ENCODE measurements around the gene PITPNM3.

Gene PITPNM3

GRCh38 chr17:6462692-6463091 lies 93.7 kb downstream of the PITPNM3 start:
- no peak for DNase-seq (ENCODE audit: low spot score)

- no peak for DNase-seq (ENCODE audit: low spot score)
These were observed 94.4 kb downstream of the PITPNM3 start for GRCh38 chr17:6461792-6462524.

DNA sequence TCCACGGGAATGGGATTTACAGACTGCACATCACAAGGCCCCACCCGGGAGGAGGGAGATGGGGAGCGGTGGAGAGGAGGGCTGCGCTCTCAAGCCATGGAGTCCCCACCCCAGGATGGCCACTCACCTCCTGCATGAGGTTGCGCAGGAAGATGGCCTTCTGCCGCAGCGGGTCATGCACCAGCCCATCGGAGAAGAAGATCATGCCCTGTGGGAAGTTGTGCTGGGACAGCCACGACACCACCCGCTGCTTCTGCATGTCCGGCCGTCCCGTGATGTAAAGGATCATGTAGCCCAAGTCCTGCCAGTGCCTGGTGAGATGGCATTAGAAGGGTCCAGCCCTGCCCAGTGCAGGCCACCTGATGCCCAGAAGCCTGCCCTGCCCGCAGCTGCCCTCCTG lies 95.1 kb downstream of the PITPNM3 start:
- no peak for DNase-seq (ENCODE audit: low spot score)

- DNase-seq (ENCODE audit: low spot score) = no peak
These were observed 95.7 kb downstream of the PITPNM3 start for GRCh38 chr17:6460531-6461161.

DNA sequence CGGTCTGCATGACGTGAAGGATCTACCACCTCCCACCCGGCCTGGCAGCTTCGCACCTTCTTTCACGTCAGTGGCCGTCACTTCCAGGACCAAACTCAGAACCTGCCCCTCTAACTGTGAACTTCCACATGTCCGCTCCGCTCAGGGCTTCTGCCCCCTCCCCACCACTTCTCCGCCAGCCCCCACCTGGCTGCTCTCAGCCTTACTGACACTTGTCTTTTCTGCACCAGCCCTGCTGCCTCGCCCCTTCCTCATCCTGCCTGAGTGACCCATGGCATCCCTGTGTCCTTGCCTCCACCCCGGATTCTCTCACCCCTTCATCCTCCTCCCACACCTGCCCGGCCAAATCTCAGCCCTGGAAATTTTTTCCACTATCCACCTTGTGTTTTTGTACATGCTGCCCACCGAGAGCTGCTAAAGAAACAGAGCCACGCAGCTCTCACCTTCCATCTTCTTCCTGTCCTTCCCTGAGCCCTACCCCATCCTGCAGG lies 97.8 kb downstream of the PITPNM3 start:
- DNase-seq (ENCODE audit: low spot score) = no peak

GRCh38 chr17:6457688-6458459 lies 98.5 kb downstream of the PITPNM3 start:
- no peak for DNase-seq (ENCODE audit: low spot score)

GRCh38 chr17:6456914-6457687 lies 99.3 kb downstream of the PITPNM3 start:
- DNase-seq (ENCODE audit: low spot score) = no peak

DNA sequence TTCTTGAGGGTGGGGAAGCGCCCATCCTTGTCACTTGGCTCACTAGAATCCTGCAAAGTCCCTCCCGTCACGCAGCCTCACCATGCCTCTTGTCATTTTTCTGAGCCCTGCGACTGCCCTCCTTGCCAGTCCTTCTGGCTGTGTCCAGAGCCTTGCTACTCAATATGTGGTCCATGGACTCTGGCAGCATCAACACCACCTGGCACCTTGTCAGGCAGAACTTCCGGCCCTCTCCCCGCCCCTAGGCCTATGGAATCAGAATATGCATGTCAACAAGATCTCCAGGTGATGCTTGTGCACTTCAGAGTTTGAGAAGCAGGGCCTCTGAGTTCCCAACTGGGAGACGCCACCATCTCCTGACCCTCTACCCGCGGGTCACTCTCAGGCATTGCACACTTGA lies 100.0 kb downstream of the PITPNM3 start:
- no peak for DNase-seq (ENCODE audit: low spot score)

- DNase-seq (ENCODE audit: low spot score) = no peak
These were observed 101.0 kb downstream of the PITPNM3 start for GRCh38 chr17:6455321-6455705.

DNA sequence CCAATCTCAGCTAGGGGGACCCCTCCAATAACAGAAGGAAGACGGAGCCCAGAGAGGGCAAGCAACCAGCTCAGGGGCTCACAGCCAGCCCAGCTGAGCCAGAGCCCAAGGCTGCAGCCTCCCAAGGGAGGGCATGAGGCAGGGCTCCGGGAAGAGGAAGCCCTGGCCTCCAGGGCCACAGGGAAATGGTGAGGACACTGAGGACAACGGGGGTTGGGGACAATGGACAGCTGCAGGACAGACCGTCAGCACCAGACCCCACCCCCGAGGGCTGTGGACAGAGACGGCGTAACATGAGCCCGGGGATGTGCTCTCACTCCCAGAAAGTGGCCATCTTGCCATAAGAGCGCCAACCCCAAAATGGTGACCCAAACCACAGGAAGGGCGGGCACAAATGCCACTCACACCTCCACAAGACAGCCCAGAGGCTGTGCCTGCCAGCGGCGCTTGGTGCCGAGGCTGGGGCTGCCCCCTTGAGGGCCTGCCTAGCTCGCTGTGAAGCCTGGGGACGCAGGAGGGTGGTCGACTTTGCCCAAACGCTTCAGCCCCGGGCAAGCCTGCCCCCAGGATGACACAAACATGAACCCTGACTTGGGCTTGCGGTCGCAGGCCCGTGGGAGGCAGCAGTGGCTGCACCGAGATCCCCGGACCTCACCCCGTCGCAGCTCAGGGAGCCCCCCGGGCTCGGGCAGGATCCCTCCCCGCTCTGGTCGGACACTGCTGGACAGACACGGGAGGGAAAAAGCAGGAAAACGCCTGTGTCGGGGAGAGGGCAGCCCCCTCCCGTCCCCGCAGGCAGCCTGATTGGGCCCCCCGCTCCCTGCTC lies 101.6 kb downstream of the PITPNM3 start:
- DNase-seq (ENCODE audit: low spot score) = no peak

- DNase-seq (ENCODE audit: low spot score) = no peak
These were observed 102.9 kb downstream of the PITPNM3 start for GRCh38 chr17:6453279-6454024.

- DNase-seq (ENCODE audit: low spot score) = no peak
These were observed 103.7 kb downstream of the PITPNM3 start for GRCh38 chr17:6452471-6453266.

DNA sequence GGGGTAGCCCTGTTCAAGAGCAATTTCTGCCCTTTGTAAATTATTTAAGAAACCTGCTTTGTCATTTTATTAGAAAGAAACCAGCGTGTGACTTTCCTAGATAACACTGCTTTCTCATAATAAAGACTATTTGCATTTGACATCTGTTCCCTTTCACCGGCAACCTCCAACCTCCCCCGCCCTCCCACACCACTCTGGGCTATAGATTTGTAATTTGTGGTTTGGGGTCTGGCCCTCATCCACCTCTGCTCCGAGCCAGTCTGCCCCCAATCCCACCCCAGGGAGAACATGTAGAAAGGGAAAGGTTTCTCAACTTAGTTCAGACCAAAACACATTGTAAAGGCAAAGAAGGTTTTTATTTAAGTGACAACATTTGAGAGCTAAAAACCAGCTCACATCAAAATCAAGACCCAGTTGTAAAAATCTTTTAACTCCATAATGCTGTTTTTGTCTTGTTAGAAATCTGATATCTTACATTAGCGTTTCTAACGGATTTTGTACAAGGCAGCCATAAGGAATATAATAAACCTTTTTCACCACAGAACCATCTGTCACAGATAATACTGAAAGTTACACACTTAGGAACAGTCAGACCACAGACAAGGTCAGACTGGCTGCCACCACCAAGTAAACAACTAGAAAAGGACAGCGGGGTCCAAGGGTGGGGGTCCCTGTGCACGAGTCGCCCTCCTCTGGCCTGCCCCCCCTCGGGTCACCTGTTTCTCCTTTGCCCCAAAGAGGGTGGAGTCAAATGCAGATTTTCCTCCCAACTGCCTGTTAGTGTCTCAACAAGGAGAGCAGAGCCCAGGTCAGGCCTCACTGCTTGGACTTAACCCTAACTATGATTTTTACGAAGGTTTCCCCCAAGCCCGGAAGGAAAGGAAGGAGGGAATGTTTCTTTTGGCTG lies 105.2 kb downstream of the PITPNM3 start:
- no peak for DNase-seq (ENCODE audit: low spot score)

DNA sequence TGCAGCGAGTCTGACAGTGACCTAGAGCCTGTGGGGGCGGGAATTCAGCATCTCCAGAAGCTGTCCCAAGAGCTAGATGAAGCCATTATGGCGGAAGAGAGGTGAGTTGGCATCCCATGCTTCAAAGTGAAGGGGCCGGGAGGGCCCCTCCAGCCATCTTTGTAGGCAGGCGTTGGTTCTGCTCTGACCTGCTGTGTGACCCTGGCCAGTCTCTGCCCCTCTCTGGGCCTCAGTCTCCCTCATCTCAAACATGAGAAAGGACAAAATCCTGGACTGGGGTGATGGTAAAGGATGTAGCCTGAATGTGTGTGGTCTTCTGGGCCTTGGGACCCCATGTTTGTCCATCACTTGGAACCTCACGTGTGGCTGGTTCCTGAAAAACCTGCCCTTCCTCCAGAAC lies 107.0 kb downstream of the PITPNM3 start:
- no peak for DNase-seq (ENCODE audit: low spot score)

DNA sequence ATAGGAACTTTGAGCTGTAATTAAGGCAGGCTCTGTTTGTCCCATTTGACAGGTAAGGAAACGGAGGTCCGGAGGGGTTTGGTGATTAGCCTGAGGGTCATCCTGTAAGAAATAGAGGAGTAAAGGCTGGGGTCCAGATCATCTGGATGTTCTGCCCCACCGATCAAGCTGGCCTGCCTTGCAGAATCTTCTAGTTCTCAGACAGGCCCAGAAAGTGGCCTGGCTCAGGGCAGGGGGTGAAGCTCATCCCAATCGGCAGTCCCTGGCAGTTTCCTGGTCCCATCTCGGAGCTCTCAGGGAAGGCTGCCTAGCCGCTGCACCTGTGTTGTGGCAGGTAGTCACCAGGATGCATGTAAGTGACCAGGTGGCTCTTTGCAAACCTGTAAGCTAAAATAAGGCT lies 107.9 kb downstream of the PITPNM3 start:
- DNase-seq (ENCODE audit: low spot score) = no peak

DNA sequence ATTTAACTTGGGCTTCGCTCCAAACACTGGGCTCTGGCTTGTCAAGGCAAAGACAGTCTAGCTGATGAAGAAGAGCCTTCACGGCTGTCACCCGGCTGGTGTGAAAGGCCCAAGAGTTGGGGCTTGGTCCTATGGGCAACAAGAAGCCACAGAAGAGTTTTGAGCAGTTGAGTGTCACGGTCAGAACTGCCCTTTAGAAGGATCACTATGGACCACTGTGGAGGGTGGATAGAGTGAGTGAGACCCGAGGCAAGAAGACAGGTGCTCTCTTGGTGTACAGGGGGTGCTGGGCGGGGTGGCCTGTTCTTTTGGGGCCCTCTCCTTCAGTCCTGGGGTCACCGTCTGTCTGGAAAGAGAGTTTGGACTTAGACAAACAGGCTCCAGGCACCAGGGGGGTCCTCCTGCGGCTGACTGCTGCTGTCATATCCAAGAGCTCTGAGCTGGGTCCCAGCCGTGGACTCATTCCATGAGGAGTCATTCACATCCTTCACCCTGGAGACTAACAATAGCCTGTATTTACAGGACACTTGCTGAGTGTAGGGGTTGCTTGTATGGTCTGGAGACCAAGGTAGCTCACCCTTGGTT lies 109.7 kb downstream of the PITPNM3 start:
- no peak for DNase-seq (ENCODE audit: low spot score)

GRCh38 chr17:6444571-6445335 lies 111.6 kb downstream of the PITPNM3 start:
- DNase-seq (ENCODE audit: low spot score) = no peak

All from globus pallidus (tissue), 1 donor.